ENCODE measurements around the gene INTS13. TPM values are rescaled to one million over a fixed set of nuclear protein-coding genes. Genes with fewer than 3 reads are reported as not detected.
A peak's percentile ranks its signal among the peaks of the same experiment; 100 is the strongest.
"Not testable (repeated sequence)": the region's sequence is repeated elsewhere in the genome, so short reads cannot be mapped to it uniquely, and the experiment has no call there.

INTS13 gene
- total and polyA plus RNA-seq, 8 donors = 7.4 to 13.8 (median 11.2) TPM

DNA sequence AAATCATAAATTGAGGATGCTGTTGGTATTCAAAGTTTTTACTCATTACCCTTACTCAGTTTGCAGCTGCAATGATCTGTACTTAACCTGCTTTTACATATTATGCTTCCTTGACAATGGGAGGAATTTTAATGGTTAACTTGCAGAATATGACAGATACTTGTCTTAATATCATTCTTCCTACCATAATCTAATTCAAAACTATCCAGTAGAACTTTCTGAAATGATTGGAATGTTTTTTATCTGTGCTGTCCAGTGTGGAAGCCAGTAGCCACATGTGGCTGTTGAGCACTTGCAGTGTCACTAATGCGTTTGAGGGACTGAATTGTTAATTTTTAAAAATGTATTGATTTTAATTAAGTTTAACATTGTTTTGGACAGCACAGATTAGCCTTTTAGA lies 24.0 kb upstream of the INTS13 start:
- DNase-seq = no peak
- WGBS, 2 donors = 30 to 31% methylated on average over 1 of the region's 1 CpG
- Histone ChIP-seq H3K9me3 (no peaks in the 10 kb centered on the region), H3K27me3 (no peaks in the 10 kb centered on the region), H3K4me3 (no peak overlapping the region), H3K36me3 (no peaks in the 10 kb centered on the region), H3K4me1 (no peaks in the 10 kb centered on the region), H3K27ac (no peak overlapping the region)
- TF ChIP-seq, protein P1, sequence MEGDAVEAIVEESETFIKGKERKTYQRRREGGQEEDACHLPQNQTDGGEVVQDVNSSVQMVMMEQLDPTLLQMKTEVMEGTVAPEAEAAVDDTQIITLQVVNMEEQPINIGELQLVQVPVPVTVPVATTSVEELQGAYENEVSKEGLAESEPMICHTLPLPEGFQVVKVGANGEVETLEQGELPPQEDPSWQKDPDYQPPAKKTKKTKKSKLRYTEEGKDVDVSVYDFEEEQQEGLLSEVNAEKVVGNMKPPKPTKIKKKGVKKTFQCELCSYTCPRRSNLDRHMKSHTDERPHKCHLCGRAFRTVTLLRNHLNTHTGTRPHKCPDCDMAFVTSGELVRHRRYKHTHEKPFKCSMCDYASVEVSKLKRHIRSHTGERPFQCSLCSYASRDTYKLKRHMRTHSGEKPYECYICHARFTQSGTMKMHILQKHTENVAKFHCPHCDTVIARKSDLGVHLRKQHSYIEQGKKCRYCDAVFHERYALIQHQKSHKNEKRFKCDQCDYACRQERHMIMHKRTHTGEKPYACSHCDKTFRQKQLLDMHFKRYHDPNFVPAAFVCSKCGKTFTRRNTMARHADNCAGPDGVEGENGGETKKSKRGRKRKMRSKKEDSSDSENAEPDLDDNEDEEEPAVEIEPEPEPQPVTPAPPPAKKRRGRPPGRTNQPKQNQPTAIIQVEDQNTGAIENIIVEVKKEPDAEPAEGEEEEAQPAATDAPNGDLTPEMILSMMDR (IDR thresholded peaks at IDR 0.05) = no peak
- intact Hi-C loops (cut with DNase I) = no loop called here
- no peak for ATAC-seq
- no peak for FAIRE-seq

- H3K4me1 ChIP-seq; H3K36me3 ChIP-seq; intact Hi-C loops (cut with DNase I); H3K4me3 ChIP-seq; H3K9me3 ChIP-seq; H3K27me3 ChIP-seq; DNase-seq; ATAC-seq; FAIRE-seq; H3K27ac ChIP-seq: not testable (repeated sequence)
- 96 to 99% methylated on average over 7 of the region's 7 CpGs for WGBS, 2 donors
These were observed 23.6 kb upstream of the INTS13 start for GRCh38 chr12:26961391-26961790.

DNA sequence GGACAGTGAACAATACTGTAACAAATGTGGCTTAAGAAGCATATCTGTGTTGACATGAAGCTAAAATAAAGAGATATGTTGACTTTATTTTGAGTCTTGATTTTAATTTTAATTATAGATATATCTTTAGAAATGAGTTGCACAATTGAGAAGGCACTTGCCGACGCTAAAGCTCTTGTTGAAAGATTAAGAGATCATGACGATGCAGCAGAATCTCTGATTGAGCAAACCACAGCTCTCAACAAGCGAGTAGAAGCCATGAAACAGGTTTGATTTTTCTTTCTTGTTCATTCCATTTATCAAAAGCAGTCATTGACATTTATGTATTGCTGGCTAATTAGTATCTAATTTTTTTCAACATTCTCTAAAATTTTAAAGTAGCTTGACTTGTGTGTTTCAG lies 16.2 kb upstream of the INTS13 start:
- TF ChIP-seq, protein P1 (IDR thresholded peaks at IDR 0.05) = no peak
- DNase-seq (no peak), ATAC-seq (no peak), FAIRE-seq (no peak)
- WGBS, 2 donors = 70 to 77% methylated on average over 4 of the region's 4 CpGs
- Histone ChIP-seq H3K9me3 (no peaks in the 10 kb centered on the region), H3K4me1 (peaks cover 0 to 4% (median 0%) of the 10 kb centered on the region in 3 donors), H3K36me3 (peaks cover 0 to 3% (median 3%) of the 10 kb centered on the region in 3 donors), H3K27ac (no peak overlapping the region), H3K4me3 (no peak overlapping the region), H3K27me3 (no peaks in the 10 kb centered on the region)
- intact Hi-C loops (cut with DNase I) = no loop called here

DNA sequence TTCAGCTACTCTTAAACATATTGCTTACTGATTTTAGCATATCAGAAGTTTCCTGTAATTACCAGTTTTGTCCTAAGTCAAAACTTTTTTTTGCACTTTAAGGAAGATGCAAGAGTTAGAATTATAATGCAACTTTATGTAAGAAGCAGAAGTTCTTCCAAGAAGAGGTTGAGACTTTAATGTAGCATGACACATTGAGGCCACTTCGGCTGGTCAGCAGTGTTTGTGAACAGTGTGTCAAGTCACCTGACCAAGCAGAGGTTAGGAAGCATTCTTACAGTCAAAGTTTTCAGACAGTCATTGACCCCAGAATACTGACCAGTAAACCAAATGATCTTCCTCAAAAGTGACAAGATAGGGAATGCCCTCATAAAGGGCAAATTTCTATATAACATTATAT lies 15.7 kb upstream of the INTS13 start:
- DNase-seq (no peak), FAIRE-seq (no peak), ATAC-seq (peak in 3 of 4 donors; percentile 30 to 81 (median 75))
- Histone ChIP-seq H3K4me1 (peaks cover 0 to 4% (median 0%) of the 10 kb centered on the region in 3 donors), H3K9me3 (no peaks in the 10 kb centered on the region), H3K27ac (no peak overlapping the region), H3K36me3 (peaks cover 0 to 3% (median 3%) of the 10 kb centered on the region in 3 donors), H3K4me3 (no peak overlapping the region), H3K27me3 (no peaks in the 10 kb centered on the region)
- intact Hi-C loops (cut with DNase I) = no loop called here
- 39 to 44% methylated on average over 1 of the region's 1 CpG for WGBS, 2 donors
- TF ChIP-seq, protein P1 (IDR thresholded peaks at IDR 0.05) = no peak

- H3K27ac ChIP-seq = no peak overlapping the region
- H3K27me3 ChIP-seq = no peaks in the 10 kb centered on the region
- no peak for FAIRE-seq
- H3K4me1 ChIP-seq = no peaks in the 10 kb centered on the region
- no peaks in the 10 kb centered on the region for H3K9me3 ChIP-seq
- no peaks in the 10 kb centered on the region for H3K36me3 ChIP-seq
- no peak overlapping the region for H3K4me3 ChIP-seq
- no peak for DNase-seq
- TF ChIP-seq, protein P1 (IDR thresholded peaks at IDR 0.05) = no peak
- ATAC-seq = no peak
- 94 to 98% methylated on average over 1 of the region's 1 CpG for WGBS, 2 donors
- intact Hi-C loops (cut with DNase I) = loop anchor here in 2 of 3 donors (10.0 kb wide), 1 partner anchor 46 kb away; no protein-coding TSS in a partner anchor
These were observed 10.5 kb upstream of the INTS13 start for GRCh38 chr12:26948309-26948708.
